Activated naive CD4-positive, alpha-beta T cell treated with Interleukin-2 at 50 U/mL for 16 hours (primary cell): ENCODE results near the gene CHCHD3.
"Not testable (repeated sequence)": the region's sequence is repeated elsewhere in the genome, so short reads cannot be mapped to it uniquely, and the experiment has no call there.

Experiments used
- DNase-seq: peaks from one replicate; pipeline ENCODE4 v3.0.0-alpha.2; 2020

CHCHD3 gene

GRCh38 chr7:132999845-133000244, 82.0 kb downstream of the CHCHD3 start:
- no peak for DNase-seq

GRCh38 chr7:132998763-132999162, 83.1 kb downstream of the CHCHD3 start:
- DNase-seq, result no peak

GRCh38 chr7:132997505-132997904, 84.4 kb downstream of the CHCHD3 start:
- DNase-seq, result no peak

GRCh38 chr7:132996581-132997242, 85.2 kb downstream of the CHCHD3 start:
- DNase-seq, result no peak

GRCh38 chr7:132993377-132994013, 88.4 kb downstream of the CHCHD3 start:
- no peak for DNase-seq

- DNase-seq, result no peak
Observed at GRCh38 chr7:132991615-132992587, 90.0 kb downstream of the CHCHD3 start.

GRCh38 chr7:132988117-132988516, 93.8 kb downstream of the CHCHD3 start:
- DNase-seq, result no peak

- DNase-seq, result no peak
Observed at GRCh38 chr7:132980402-132980801, 101.5 kb downstream of the CHCHD3 start.

- no peak for DNase-seq
Observed at GRCh38 chr7:132979524-132979923, 102.4 kb downstream of the CHCHD3 start.

GRCh38 chr7:132977234-132977633, 104.7 kb downstream of the CHCHD3 start:
- DNase-seq, result no peak

GRCh38 chr7:132972745-132973144, 109.1 kb downstream of the CHCHD3 start:
- no peak for DNase-seq

GRCh38 chr7:132970257-132970656, 111.6 kb downstream of the CHCHD3 start:
- DNase-seq, result no peak

GRCh38 chr7:132969520-132969919, 112.4 kb downstream of the CHCHD3 start:
- no peak for DNase-seq

- not testable (repeated sequence) for DNase-seq
Observed at GRCh38 chr7:132967470-132967848, 114.4 kb downstream of the CHCHD3 start.

- no peak for DNase-seq
Observed at GRCh38 chr7:132966754-132967469, 115.0 kb downstream of the CHCHD3 start.

- DNase-seq, result no peak
Observed at GRCh38 chr7:132965951-132966350, 115.9 kb downstream of the CHCHD3 start.

GRCh38 chr7:132964876-132965275, 117.0 kb downstream of the CHCHD3 start:
- no peak for DNase-seq

- DNase-seq, result no peak
Observed at GRCh38 chr7:132959891-132960290, 122.0 kb downstream of the CHCHD3 start.

- no peak for DNase-seq
Observed at GRCh38 chr7:132956556-132956955, 125.3 kb downstream of the CHCHD3 start.

- DNase-seq, result no peak
Observed at GRCh38 chr7:132953468-132953867, 128.4 kb downstream of the CHCHD3 start.

- DNase-seq, result no peak
Observed at GRCh38 chr7:132950725-132951124, 131.2 kb downstream of the CHCHD3 start.

GRCh38 chr7:132947011-132947410, 134.9 kb downstream of the CHCHD3 start:
- DNase-seq, result no peak

- DNase-seq, result no peak
Observed at GRCh38 chr7:132944774-132945173, 137.1 kb downstream of the CHCHD3 start.
